HG03439 (cell line): Measurements from ENCODE around the gene SH2D5.
A peak's percentile ranks its signal among the peaks of the same experiment; 100 is the strongest.
"Not testable (repeated sequence)": the region's sequence is repeated elsewhere in the genome, so short reads cannot be mapped to it uniquely, and the experiment has no call there.

Experiments used
- ATAC-seq: cut with Tn5 transposase; IDR thresholded peaks from one replicate; pipeline ENCODE4 v1.9.1; 2021; ENCODE audit warnings: mild to moderate bottlenecking, moderate library complexity; ENCODE audit not compliant: unreplicated experiment

Gene SH2D5

GRCh38 chr1:20696397-20697333 is 35.8 kb downstream of the SH2D5 start:
- ATAC-seq, result peak; percentile 64

DNA sequence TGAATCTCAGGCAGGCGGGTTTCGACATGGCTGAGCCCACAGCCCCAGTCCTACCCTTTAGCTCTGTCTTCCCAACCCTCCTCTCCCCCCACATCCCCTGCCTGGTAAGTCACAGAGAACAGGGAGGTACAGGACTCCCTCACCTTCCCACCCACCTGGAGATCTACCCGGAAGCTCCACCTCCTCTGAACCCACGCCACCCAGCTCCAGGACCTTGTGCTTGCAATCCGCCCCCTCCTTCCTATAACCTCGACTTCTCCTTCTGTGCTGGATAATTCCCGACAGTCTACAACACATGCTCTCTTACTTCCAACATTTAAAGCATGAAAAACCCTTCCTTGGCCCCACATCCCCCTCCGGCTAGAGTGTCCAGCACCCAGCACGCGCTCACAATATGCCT is 37.0 kb downstream of the SH2D5 start:
- no peak for ATAC-seq

DNA sequence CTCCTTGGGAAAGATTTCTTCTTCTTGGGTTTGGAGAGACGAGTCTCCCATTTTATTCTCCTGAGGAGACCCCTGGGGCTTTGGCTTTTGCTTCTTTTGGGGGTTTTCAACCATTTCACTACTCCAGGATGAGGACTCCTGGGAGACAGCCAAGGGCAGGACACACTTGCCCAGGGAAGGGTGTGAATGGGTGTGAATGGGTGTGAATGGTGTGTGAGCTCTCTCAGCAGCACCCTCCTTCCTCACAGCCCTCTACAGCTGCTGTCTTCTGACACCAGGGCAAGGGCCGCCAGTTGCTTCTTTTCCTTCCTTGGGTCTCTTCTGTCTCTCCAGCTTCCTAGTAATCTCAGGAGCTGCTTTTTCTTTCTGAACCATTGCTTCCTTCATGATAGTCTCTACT is 38.9 kb downstream of the SH2D5 start:
- ATAC-seq, result no peak

- no peak for ATAC-seq
Measured at GRCh38 chr1:20691872-20692271, 40.6 kb downstream of the SH2D5 start.

DNA sequence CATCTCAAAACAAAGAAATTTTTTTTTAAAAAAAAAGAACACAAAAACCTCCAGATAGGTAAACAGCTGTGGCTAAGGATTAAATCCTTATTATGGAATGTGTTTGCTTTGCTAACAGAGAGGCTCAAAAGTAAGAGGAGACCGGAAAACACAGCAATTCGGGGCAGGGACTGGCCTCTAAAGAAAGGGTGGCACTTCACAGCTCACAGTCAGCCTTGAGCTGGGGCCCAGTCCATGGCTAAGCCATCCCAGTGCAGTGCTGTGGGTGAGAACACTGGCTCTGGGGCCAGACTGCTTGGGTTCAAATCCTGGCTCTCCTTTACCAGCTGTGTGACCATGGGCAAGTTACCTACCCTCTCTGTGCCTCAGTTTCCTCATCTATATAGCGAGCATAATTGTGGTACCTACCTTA is 42.9 kb downstream of the SH2D5 start:
- ATAC-seq, result no peak

GRCh38 chr1:20686883-20687725 is 45.4 kb downstream of the SH2D5 start:
- no peak for ATAC-seq

- ATAC-seq, result no peak
Measured at GRCh38 chr1:20685741-20686140, 46.8 kb downstream of the SH2D5 start.

- ATAC-seq, result no peak
Measured at GRCh38 chr1:20685099-20685662, 47.3 kb downstream of the SH2D5 start.

DNA sequence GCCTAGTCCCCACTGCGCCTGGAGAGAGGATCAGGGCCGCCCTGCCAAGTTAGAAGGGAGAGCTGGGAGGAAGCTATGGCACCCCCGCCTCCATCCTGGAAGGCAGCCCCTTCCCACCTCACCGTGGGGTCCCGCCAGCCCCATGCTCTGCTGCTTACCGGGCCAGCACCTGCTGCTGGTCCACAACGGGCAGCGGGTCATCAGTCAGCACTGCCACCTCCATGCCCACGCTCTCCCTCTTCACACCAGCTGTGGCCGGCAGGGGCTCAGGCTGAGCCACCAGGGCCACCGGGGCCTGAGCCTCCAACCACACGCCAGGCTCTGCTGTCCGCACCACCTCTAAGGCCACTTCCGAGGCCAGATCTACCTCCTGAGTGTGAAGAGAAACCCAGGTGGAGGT is 47.9 kb downstream of the SH2D5 start:
- ATAC-seq, result no peak

- no peak for ATAC-seq
Measured at GRCh38 chr1:20684050-20684620, 48.4 kb downstream of the SH2D5 start.

DNA sequence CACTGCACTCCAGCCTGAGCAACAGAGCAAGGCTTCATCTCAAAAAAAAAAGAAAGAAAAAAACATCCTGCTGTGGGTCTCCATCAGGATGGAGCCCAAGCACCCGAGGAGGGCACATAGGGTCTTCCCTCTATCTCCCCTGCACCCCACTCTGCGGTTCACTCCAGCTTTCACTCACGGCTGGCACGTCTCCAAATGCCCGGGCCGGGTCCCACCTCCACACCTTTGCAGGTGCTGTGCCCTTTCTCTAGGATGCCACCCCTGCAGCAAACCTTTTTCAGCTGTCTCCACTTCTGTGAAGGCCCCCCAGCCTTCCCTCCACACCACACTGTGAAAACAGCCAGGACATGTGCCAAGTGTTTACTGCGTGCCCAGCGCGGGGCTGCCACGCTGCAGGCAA is 48.9 kb downstream of the SH2D5 start:
- no peak for ATAC-seq

DNA sequence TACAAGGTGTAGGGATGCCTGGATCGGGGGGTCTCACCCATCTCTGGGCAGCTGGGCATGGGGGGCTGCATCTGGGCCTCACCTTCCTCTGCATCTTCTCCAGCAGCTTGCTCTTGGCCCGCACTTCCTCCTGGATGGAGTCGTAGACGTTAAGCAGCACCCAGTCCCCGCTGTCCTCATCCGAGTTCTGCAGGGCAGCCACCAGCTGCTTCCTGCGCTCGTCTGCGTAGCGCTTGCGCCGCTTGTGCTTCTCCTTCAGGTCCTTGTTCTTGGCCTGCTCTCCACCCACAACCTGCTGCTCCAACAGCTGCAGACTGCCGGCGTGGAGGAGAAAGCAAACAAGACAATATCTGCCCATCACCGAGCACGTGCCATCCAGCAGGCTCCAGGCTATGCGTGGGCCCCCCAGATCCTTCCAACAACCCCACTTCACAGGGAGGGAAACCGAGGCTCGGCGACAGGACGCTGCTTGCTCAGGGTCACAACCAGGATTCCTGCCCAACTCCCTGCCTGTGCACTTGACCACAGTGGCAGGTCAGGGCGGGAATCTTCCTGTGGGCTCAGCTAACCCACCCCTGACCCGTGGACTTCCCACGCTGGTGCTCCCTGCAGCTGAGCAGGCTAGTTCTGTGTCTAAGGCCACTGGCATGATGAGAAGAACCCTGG is 49.8 kb downstream of the SH2D5 start:
- no peak for ATAC-seq

- ATAC-seq, result no peak
Measured at GRCh38 chr1:20681999-20682398, 50.5 kb downstream of the SH2D5 start.

GRCh38 chr1:20680269-20680668 is 52.2 kb downstream of the SH2D5 start:
- ATAC-seq, result no peak

DNA sequence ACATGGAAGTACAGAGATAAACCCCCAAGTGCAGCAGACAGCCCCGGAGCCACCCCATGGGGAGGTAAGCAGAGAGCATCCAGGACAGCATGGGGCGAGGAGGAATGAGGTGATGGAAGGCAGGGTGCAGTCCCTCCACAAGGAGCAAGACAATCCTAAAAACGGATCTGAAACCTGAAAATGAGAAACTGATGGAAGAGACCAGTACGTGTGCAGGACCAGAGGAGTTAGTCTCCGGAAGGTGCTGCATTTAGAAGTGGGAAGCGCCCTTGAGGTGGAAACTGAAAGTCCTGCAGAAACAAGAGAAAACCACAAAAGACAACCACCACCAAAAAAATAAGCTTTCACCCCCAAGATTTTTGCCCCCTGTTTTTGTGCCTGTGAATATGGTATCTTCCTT is 53.9 kb downstream of the SH2D5 start:
- ATAC-seq, result no peak

DNA sequence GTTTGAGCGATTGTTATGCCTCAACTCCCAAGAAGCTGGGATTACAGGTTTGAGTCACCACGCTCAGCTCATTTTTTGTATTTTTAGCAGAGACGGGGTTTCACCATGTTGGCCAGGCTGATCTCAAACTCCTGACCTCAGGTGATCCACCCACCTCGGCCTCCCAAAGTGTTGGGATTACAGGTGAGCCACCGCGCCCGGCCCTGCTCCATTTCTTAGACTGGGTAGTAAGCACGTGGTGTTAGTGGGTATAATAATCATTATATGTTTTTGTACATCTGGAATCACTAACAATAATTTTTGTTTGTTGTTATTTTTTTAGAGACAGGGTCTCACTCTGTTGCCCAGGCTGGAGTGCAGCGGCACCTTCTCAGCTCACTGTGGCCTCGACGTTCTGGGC is 58.9 kb downstream of the SH2D5 start:
- ATAC-seq, result not testable (repeated sequence)

DNA sequence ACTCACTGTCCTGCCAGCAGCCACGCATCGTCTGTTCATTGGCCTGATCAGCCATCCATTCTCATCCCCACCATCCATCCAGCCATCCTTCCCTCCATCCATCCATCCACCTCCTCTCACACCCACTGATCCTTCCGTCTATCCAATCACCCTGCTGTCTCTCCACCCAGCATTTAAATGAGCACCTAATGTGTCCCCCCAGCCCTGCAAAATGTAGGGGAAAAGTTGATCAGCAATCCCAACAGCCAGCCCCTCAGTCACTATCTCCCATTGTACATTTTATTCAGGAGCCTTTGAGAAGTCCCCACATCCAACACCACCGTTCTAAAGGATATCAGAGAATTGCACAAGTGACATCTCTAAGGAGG is 60.3 kb downstream of the SH2D5 start:
- no peak for ATAC-seq

DNA sequence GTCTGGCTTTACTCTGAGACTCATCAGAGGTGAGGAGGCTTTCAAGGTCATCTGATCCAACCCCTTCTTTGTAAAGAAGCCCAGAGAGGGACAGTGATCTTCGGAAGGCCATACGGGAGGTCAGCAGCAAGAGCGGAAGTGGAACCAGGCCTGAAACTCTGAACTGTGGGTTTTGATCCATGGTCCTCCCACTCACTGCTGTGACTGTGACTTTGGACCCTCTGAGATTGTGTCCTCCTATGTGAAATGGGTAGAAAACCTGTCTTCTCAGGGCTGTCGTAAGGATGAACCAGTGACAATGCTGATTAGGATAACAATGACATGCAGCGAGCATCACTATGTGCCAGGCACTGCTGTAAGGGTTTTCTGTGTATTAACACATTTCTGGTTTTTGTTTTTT is 61.6 kb downstream of the SH2D5 start:
- no peak for ATAC-seq
